ENCODE data around the gene SIPA1L3. TPM values are rescaled to one million over a fixed set of nuclear protein-coding genes. Genes with fewer than 3 reads are reported as not detected.

Gene SIPA1L3
- total and polyA plus RNA-seq, 9 of the 15 experiments (the other 6 are each of a cell fraction or from before 2014, with no cell fraction given), result 0.01 to 6.1 (median 2.5) TPM

DNA sequence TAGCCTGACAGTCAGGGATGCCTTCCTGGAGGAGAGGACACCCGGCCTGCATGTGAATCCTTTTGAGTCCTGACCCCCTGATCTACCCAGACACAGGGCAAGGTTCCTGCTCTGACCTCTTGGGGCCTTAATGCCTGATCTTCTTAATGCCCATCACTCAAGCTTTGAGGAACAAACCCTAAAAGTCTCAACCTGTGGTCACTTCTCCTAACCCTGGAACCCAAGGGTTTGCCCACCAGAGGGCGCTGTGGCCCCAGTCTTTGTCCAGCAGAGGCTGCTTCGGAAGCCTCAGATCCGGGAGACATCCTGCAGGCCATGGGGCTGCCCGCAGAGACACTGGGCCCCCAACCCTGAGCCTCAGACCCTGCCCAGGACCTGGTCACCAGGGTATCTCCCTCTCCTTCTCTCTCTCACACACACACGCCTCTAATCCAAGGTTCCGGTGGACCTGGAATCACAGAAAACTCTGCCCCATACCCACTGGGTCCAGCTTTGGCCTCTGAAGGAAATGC lies 326.8 kb downstream of the SIPA1L3 start (continued):
- TF ChIP-seq NR1H2 (CRISPR knock-in tag; IDR thresholded peaks at IDR 0.05), result 0 out of 2 replicates have a peak, but pooled peaks have one; percentile 37
- peak; percentile 64; the same call in 1 of the 2 replicates for TF ChIP-seq ARID2 (IDR thresholded peaks at IDR 0.05)
- peak; percentile 27; the same call in 1 of the 2 replicates for TF ChIP-seq TFAP4 (CRISPR knock-in tag; IDR thresholded peaks at IDR 0.05; ENCODE audit: borderline replicate concordance)
- no peak for TF ChIP-seq FOXK2 (conservative IDR thresholded peaks at IDR 0.05 in 1 of 2, IDR thresholded peaks at IDR 0.05 in 1 of 2; ENCODE audit: low read depth in 2 of 2)
- peak; percentile 49; the same call in 1 of the 2 replicates for TF ChIP-seq TOE1 (IDR thresholded peaks at IDR 0.05; ENCODE audit: borderline replicate concordance)
- no peak for TF ChIP-seq TOE1 (CRISPR knock-in tag; IDR thresholded peaks at IDR 0.05; ENCODE audit: borderline replicate concordance, low read depth)
- TF ChIP-seq HDGF (IDR thresholded peaks at IDR 0.05), result 0 out of 2 replicates have a peak, but pooled peaks have one; percentile 52

GRCh38 chr19:38234615-38235014 lies 327.6 kb downstream of the SIPA1L3 start:
- Histone ChIP-seq H3K27ac (ENCODE audit: extremely low read depth, low read depth, low read length) (no peak overlapping the region), H3K79me2 (ENCODE audit: control insufficient read depth, insufficient read depth, low read length) (no peaks in the 10 kb centered on the region), H3K9ac (ENCODE audit: insufficient read depth in 1 of 2, low read depth in 2 of 2, low read length in 2 of 2) (no peak overlapping the region), H3K36me3 (ENCODE audit: control insufficient read depth, insufficient read depth, low read length) (no peaks in the 10 kb centered on the region), H3K9me3 (replicated peaks; ENCODE audit: control insufficient read depth, insufficient read depth, low read depth, low read length) (no peaks in the 10 kb centered on the region), H2AFZ (ENCODE audit: low read depth, low read length) (no peak overlapping the region), H3K4me3 (no peak overlapping the region), H3K4me2 (ENCODE audit: insufficient read depth, low read length) (no peak overlapping the region), H3K4me1 (replicated peaks in 1 of 2; ENCODE audit: control insufficient read depth in 2 of 2, insufficient read depth in 2 of 2, low read length in 2 of 2) (peaks cover 0 to 10% of the 10 kb centered on the region in 2 experiments; a peak in 3 of 5 replicates), H3K9me1 (ENCODE audit: control insufficient read depth, insufficient read depth, low read length) (no peaks in the 10 kb centered on the region), H3K27me3 (ENCODE audit: control insufficient read depth in 2 of 2, insufficient read depth in 2 of 2, low read length in 2 of 2) (peaks cover 2 to 6% of the 10 kb centered on the region in 2 experiments; a peak in 2 of 5 replicates), H4K20me1 (replicated peaks; ENCODE audit: control insufficient read depth, insufficient read depth, low read length) (no peaks in the 10 kb centered on the region)
- ATAC-seq (no peak), FAIRE-seq (no peak), DNase-seq (ENCODE audit: extremely low read depth in 1 of 4, low spot score in 3 of 4) (no peak)
- BruUV-seq (replicated peaks), result no TSS peak
- WGBS (ENCODE audit: insufficient coverage, low coverage, missing lambda C conversion rate), result 75% methylated on average over 4 of the region's 4 CpGs
- intact Hi-C loops (cut with micrococcal nuclease) (loop anchor here (2.0 kb wide), 1 partner anchor 100 kb away; the partner anchor contains the start of gene CATSPERG), in situ Hi-C loops (cut with MboI) (loop anchor here (10.0 kb wide), 1 partner anchor 380 kb away; the partner anchor contains the start of genes EIF3K and MAP4K1)
- ChIA-PET POLR2A (interaction anchor here (0.6 to 2.3 kb wide), 4 partner anchors 56 to 153 kb away, joined by 3 to 11 read pairs (median 3); partner anchors contain the start of gene GGN), CTCF (ENCODE audit: low intra/inter-chr PET ratio) (interaction anchor here (0.7 to 1.5 kb wide), 3 partner anchors 9 to 101 kb away, joined by 3 to 17 read pairs (median 3); partner anchors contain the start of gene CATSPERG)
- TF ChIP-seq ZNF766 (CRISPR knock-in tag; conservative IDR thresholded peaks at IDR 0.05), result no peak
- TF ChIP-seq ZNF75A (CRISPR knock-in tag; IDR thresholded peaks at IDR 0.05), result no peak
- TF ChIP-seq ZMIZ1 (IDR thresholded peaks at IDR 0.05; ENCODE audit: low read depth in 2 of 2, low read length in 2 of 2), result no peak
- no peak for TF ChIP-seq MTF1 (CRISPR knock-in tag; IDR thresholded peaks at IDR 0.05; ENCODE audit: borderline replicate concordance)

Data from K562 (cell line).